Stomach smooth muscle (tissue), 2 donors: Measurements from ENCODE around the gene CAMKV.

ENCODE experiments used
- H3K27ac ChIP-seq: one replicate; pipeline ENCODE4 v1.7.0; 2013; ENCODE audit warnings: mild to moderate bottlenecking, low read length, inconsistent platforms
- H3K27me3 ChIP-seq, 2 donors: one replicate each; pipeline ENCODE4 v1.7.0; 2013; ENCODE audit warnings: low read length in 2 of 2; ENCODE audit not compliant: insufficient read depth in 2 of 2, control insufficient read depth in 1 of 2
- H3K36me3 ChIP-seq, 2 donors: one replicate each; pipeline ENCODE4 v1.7.0; 2013; ENCODE audit warnings: low read length in 2 of 2; ENCODE audit not compliant: control insufficient read depth in 2 of 2, insufficient read depth in 2 of 2
- H3K4me1 ChIP-seq: one replicate; pipeline ENCODE4 v1.7.0; 2013; ENCODE audit warnings: low read length; ENCODE audit not compliant: control insufficient read depth, insufficient read depth
- H3K4me3 ChIP-seq, 2 donors: one replicate each; pipeline ENCODE4 v1.7.0; 2013; ENCODE audit warnings: low read length in 2 of 2
- H3K9ac ChIP-seq, 2 donors: one replicate each; pipeline ENCODE4 v1.7.0; 2013; ENCODE audit warnings: low read length in 2 of 2, mild to moderate bottlenecking in 1 of 2
- H3K9me3 ChIP-seq, 2 donors: one replicate each; pipeline ENCODE4 v1.7.0; 2013; ENCODE audit warnings: low read length in 2 of 2; ENCODE audit not compliant: control insufficient read depth in 2 of 2
- donor health status: healthy.
- donor health status: Pancreatic carcinoma.

The CAMKV gene

GRCh38 chr3:49812916-49813496 is 56.7 kb downstream of the CAMKV start:
- H3K27me3 ChIP-seq = no peaks in the 10 kb centered on the region
- H3K4me3 ChIP-seq = peak overlapping the region; percentile 86 to 94
- peaks cover 19% of the 10 kb centered on the region for H3K4me1 ChIP-seq
- no peaks in the 10 kb centered on the region for H3K9me3 ChIP-seq
- peak overlapping the region; percentile 55 for H3K27ac ChIP-seq
- peak overlapping the region; percentile 78 to 83 for H3K9ac ChIP-seq
- H3K36me3 ChIP-seq = peaks cover 18 to 32% of the 10 kb centered on the region in 2 donors
